Adipose tissue (tissue), 3 donors: ENCODE measurements around the gene DOCK7. TPM values are rescaled to one million over a fixed set of nuclear protein-coding genes. Genes with fewer than 3 reads are reported as not detected.

Source experiments
- polyA plus RNA-seq, 3 donors: library from polyadenylated mRNA; stranded (reverse); fragments of 200-250 nt; gene quantifications; one replicate each; pipeline ENCODE4 v1.2.3, GENCODE V29; 2013
- donor health status: healthy with polysubstance abuse.
- donor health status: Bipolar disorder and iron deficiency.
- donor health status: healthy.

DOCK7 gene
- polyA plus RNA-seq, 3 donors, result 4.7 to 18.0 (median 9.7) TPM

Other genes with a start within 250 kb of the DOCK7 start
- under 1 TPM in 2 of 3 donors, not detected in 1; 0.05 to 0.19 TPM for gene ANGPTL3, start 90.9 kb downstream of the DOCK7 start, polyA plus RNA-seq
- 10 to 100 TPM in 1 of 3 donors, 1 to 10 TPM in 2; 2.0 to 10.2 (median 5.3) TPM for gene ATG4C, start 95.7 kb upstream of the DOCK7 start, polyA plus RNA-seq